GM23338 (cell line): ENCODE data around the gene CNBD2.

Source experiments
- CREB1 ChIP-seq: fragments of 250-450 bp; sonication (Bioruptor Pico); IDR thresholded peaks from 2 replicates; pipeline ENCODE4 v1.5.0; 2020; ENCODE audit warnings: low read depth, mild to moderate bottlenecking, moderate library complexity
- ETS1 ChIP-seq: IDR thresholded peaks from 2 replicates; pipeline ENCODE4 v1.6.1; 2016; ENCODE audit warnings: antibody characterized with exemption
- EZH2 ChIP-seq: fragments of 200-600 bp; sonication (generic); IDR thresholded peaks from one replicate; pipeline ENCODE4 v1.8.0; 2017; ENCODE audit warnings: antibody characterized with exemption, mild to moderate bottlenecking, low read depth; ENCODE audit not compliant: unreplicated experiment
- EZH2phosphoT487 ChIP-seq: fragments of 200-600 bp; sonication (generic); IDR thresholded peaks from one replicate; pipeline ENCODE4 v1.8.1; 2018; ENCODE audit warnings: antibody characterized with exemption; ENCODE audit not compliant: unreplicated experiment
- JUNB ChIP-seq: IDR thresholded peaks from one replicate; pipeline ENCODE4 v1.6.1; 2016; ENCODE audit warnings: antibody characterized with exemption; ENCODE audit not compliant: unreplicated experiment
- NANOG ChIP-seq: IDR thresholded peaks from 2 replicates; pipeline ENCODE4 v1.6.1; 2016; ENCODE audit warnings: antibody characterized with exemption, borderline replicate concordance
- POLR2AphosphoS5 ChIP-seq: IDR thresholded peaks from 2 replicates; pipeline ENCODE4 v1.6.1; 2016; ENCODE audit warnings: antibody characterized with exemption, low read depth
- STAT1 ChIP-seq: IDR thresholded peaks from one replicate; pipeline ENCODE4 v1.6.1; 2016; ENCODE audit warnings: antibody characterized with exemption; ENCODE audit not compliant: unreplicated experiment
- ZNF114 ChIP-seq: fragments of 250-450 bp; sonication (Bioruptor Pico); IDR thresholded peaks from 2 replicates; pipeline ENCODE4 v1.5.0; 2020; ENCODE audit warnings: mild to moderate bottlenecking, moderate library complexity
- ZNF462 ChIP-seq: fragments of 250-450 bp; sonication (Bioruptor Pico); IDR thresholded peaks from 2 replicates; pipeline ENCODE4 v1.5.0; 2020; ENCODE audit warnings: mild to moderate bottlenecking, moderate library complexity
- TF ChIP-seq, protein P1 (sequence below), 2 experiments: fragments of 200-600 bp in 1 of 2; sonication (generic) in 1 of 2; conservative IDR thresholded peaks; 2 replicates each; pipeline versions ENCODE4 v1.5.1 to v1.6.1; 2016 to 2017; ENCODE audit warnings: antibody characterized with exemption in 2 of 2, low read depth in 2 of 2, mild to moderate bottlenecking in 2 of 2, moderate library complexity in 1 of 2
- TF ChIP-seq, protein P2 (sequence below): IDR thresholded peaks from one replicate; pipeline ENCODE4 v1.6.1; 2018; ENCODE audit warnings: antibody characterized with exemption; ENCODE audit not compliant: unreplicated experiment

DNA sequence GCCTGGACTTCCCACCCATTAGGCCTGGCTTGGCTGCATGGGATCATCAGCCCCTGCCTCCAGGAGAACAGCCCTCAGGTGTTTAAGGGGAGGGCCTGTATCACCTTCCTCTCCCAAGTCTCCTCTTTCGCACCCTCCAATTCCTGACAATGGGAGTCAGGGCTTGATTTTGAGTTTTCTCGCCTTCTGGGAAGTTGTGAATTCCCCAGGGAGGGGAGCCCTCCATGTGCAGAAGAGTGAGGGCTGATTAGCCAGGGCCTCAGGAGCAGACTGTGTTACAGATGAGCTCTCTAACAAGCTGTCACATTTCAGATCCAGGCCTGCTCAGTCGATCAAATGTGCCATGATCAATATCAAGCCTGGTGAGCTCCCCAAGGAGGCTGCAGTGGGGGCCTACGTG lies 42.4 kb downstream of the CNBD2 start:
- TF ChIP-seq POLR2AphosphoS5: no peak
- TF ChIP-seq, protein P1, sequence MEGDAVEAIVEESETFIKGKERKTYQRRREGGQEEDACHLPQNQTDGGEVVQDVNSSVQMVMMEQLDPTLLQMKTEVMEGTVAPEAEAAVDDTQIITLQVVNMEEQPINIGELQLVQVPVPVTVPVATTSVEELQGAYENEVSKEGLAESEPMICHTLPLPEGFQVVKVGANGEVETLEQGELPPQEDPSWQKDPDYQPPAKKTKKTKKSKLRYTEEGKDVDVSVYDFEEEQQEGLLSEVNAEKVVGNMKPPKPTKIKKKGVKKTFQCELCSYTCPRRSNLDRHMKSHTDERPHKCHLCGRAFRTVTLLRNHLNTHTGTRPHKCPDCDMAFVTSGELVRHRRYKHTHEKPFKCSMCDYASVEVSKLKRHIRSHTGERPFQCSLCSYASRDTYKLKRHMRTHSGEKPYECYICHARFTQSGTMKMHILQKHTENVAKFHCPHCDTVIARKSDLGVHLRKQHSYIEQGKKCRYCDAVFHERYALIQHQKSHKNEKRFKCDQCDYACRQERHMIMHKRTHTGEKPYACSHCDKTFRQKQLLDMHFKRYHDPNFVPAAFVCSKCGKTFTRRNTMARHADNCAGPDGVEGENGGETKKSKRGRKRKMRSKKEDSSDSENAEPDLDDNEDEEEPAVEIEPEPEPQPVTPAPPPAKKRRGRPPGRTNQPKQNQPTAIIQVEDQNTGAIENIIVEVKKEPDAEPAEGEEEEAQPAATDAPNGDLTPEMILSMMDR (conservative IDR thresholded peaks at IDR 0.05; ENCODE audit: low read depth in 2 of 2): no peak
- no peak for TF ChIP-seq EZH2
- TF ChIP-seq, protein P2, sequence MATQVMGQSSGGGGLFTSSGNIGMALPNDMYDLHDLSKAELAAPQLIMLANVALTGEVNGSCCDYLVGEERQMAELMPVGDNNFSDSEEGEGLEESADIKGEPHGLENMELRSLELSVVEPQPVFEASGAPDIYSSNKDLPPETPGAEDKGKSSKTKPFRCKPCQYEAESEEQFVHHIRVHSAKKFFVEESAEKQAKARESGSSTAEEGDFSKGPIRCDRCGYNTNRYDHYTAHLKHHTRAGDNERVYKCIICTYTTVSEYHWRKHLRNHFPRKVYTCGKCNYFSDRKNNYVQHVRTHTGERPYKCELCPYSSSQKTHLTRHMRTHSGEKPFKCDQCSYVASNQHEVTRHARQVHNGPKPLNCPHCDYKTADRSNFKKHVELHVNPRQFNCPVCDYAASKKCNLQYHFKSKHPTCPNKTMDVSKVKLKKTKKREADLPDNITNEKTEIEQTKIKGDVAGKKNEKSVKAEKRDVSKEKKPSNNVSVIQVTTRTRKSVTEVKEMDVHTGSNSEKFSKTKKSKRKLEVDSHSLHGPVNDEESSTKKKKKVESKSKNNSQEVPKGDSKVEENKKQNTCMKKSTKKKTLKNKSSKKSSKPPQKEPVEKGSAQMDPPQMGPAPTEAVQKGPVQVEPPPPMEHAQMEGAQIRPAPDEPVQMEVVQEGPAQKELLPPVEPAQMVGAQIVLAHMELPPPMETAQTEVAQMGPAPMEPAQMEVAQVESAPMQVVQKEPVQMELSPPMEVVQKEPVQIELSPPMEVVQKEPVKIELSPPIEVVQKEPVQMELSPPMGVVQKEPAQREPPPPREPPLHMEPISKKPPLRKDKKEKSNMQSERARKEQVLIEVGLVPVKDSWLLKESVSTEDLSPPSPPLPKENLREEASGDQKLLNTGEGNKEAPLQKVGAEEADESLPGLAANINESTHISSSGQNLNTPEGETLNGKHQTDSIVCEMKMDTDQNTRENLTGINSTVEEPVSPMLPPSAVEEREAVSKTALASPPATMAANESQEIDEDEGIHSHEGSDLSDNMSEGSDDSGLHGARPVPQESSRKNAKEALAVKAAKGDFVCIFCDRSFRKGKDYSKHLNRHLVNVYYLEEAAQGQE: no peak
- TF ChIP-seq EZH2phosphoT487: no peak
- TF ChIP-seq NANOG: no peak
- no peak for TF ChIP-seq CREB1 (CRISPR knock-in tag)
- TF ChIP-seq ETS1: no peak
- TF ChIP-seq ZNF114 (CRISPR knock-in tag): no peak
- TF ChIP-seq STAT1: no peak
- TF ChIP-seq JUNB: no peak
- TF ChIP-seq ZNF462 (CRISPR knock-in tag): no peak
